T-helper 9 cell (primary cell): Measurements from ENCODE around the gene AKR1B15.
"Not testable (repeated sequence)": the region's sequence is repeated elsewhere in the genome, so short reads cannot be mapped to it uniquely, and the experiment has no call there.

ENCODE experiments used
- DNase-seq: peaks from one replicate; pipeline ENCODE4 v3.0.0-alpha.2; 2020

Gene AKR1B15

DNA sequence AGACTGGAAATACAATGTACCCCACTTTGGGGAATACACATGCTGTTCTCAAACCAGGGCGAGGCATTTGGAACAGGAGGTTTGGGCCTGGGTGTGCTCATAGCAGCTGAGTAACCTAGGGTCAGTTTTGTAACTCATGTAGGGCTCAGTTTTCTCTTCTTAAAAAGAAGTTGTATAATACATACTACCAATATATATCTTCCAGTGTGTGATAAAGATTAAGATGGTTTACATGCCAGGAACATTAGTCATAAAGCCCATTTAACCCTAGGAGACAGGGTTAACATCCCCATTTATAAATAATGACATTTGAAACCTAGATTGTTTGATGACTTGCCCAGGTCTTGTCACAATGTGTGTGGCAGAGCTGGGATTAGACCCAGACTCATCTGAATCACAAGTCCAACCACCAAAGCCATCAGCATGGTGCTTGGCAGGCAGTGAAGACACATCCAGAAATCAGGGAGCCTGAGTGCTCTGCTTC, 15.6 kb upstream of the AKR1B15 start:
- DNase-seq = no peak

DNA sequence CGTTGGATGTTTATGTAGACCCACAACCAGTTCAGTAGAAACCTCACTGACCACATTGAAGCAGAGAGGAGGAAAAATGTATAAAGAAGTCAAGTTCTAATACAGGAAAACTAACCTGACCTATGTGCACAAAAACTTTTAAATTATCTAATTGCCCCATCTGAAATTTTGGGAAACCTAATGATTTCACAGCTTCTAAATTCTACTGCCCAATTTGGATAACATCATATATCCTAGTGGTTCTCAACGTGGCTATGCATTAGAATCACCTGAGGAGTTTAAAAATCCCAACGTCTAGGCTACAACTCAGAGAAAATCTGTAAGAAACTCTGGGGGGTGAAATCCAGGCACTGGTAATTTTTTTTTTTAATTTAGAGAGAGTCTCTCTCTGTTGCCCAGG, 14.3 kb upstream of the AKR1B15 start:
- DNase-seq = no peak

DNA sequence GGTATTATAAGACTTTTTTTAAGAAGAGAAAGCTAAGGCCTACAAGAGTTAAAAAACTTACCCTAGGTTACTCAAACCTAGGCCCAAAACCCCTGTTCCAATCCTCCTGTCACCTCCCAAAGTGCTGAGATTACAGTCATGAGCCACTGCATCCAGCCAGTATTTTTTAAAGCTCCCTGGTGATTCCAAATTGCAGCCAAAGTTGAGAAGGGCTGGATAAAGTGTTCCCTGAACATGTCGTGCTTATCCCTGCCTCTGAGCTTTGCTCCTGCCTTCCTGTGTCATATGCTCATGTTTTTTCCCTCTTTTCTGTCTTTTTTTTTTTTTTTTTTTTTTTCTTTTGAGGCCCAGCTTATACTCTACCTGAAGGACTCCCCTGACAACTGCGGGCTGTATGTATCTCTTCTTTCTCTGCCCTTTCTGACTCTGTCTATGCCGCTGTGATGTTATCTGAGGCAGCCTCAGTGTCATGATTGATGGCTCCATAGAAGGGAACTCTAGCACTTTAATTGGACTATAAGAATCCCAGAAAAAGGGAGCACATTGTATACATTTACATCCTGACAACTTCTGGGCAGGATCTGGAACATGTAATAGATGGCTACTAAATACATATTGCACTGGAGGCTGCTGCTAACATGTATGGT, 13.5 kb upstream of the AKR1B15 start:
- no peak for DNase-seq

DNA sequence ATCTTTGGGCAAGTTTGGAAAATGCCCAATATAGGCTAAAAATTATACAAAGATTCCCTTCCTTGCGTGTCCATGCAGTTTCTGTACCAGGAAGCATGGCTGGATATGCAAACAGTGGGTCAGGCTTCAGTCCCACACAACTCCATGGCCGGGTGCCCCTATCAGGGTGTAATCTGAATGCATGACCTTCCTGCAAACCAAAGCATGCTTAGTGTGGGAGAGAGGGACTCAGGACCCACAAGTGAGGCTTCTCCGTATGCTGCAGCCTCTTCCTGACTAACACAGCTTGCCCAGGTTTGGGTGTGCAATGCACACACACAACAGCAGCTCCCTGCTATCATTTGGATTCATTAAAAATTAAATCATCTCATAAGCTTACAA, 13.0 kb upstream of the AKR1B15 start:
- no peak for DNase-seq

DNA sequence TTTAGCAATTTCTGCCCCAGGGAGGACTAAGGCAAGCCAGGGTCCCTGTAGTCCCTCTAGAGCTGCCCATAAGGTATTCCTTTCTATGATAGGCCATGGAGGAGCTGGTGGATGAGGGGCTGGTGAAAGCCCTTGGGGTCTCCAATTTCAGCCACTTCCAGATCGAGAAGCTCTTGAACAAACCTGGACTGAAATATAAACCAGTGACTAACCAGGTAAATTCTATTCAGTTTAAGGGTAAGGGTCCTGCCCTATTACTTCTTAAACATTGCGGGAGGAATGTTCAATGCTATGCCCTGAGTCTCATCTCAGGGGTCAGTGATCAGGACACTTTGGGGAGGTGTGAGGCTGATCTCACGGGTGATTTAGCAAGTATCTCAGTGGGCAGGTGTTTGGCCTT, 12.4 kb upstream of the AKR1B15 start:
- not testable (repeated sequence) for DNase-seq

DNA sequence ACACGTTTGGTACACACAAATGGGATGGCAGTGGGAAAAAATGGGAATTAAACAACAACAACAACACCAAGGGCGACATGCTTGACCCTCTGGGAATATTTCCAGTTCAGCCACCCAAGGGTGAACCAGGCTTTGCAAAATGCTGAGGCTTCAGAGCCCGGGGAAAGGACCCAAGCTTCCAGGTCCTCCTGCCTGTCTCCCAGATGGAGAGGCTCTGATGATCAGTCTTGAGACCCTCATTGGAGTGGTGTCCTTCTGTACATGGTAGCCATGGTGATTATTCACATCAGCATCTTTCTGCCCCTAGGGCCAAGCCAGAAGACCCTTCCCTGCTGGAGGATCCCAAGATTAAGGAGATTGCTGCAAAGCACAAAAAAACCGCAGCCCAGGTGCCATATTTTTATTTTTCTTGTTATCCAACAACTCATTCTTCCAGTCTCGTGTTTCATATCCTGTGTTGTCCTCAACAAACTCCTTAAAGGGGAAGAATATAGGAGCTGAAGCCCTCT, 11.6 kb upstream of the AKR1B15 start:
- not testable (repeated sequence) for DNase-seq

DNA sequence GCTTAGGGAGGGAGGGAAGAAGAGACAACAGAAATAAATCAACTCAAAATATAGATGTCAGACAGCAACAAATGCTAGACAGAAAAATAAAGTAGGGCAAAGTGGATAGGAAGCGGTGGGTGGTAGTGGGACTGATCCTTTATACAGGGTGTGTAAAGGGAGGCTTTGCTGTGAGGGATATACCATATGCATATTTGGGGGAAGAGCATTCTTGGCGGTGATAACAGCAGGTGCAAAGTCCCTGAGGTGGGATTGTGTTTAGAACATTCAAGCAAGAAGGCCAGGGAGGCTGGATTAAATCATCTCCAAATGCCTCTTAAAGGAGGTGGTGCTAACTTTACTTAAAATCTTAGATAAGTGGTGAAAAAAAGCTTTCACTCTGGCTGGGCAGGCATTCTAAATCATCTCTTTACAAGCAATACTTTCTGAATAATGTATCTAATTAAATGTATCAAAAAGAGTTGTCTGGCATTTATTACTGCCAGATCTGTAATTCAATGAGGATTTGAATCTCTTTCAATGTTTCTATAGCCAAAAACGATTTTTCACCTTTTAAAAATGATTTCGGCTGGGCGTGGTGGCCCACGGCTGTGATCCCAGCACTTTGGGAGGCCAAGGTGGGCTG, 9.4 kb upstream of the AKR1B15 start:
- DNase-seq = no peak

DNA sequence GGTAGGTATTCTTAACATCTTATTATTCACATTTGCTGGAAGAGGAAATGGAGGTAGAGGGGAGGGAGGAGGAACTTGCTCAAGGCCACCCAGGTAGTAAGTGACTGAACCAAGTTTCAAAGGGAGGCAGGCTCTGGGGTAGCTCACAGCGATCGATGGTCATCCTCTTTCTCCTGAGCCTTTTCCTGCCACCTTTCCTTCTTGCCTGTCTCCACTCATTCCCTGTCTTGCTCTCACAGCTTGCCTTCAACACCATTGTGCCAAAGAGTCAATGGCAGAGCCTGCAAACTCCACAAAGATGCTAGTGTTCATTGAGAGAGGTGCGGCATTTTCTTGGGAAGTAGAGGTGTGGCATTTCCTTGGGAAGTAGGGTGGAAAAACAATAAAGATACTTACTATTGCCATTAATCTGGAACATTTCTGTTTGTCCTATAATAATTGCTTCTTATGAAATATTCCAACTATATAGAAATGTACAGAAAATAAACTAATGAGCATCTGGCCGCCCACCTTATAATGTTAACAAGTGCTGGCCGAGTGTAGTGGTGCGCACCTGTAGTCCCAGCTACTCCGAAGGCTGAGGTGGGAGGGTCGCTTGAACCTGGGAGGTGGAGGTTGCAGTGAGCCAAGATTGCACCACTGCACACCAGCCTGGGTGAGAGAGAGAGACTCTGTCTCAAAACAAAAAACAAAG, 7.3 kb upstream of the AKR1B15 start:
- not testable (repeated sequence) for DNase-seq

DNA sequence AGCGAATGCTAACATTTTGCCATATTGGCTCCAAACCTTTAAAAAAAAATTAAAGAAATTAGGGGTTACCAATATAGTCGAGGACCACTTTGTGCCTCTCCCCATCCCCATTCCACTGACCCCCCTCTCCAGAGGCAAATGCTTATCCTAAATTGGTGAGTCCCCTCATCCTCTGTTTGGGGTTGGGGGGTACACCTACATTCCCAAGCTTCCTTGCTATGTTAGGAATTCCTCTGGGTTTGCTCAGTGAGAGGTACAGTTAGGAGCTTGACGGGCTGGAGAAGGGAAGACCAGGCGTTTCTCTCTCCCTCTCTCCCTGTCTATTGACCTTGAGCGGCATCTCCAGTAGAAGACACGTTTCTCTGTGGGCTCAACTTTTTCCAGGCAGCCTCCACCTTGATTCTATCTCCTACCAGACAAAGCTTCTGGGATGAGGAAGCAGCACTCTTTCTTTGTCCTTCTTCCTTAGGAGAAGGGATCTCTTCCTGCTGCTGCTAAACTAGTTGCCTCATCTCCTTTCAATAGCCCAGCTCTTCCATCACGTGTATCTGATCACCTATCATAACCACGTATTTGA, 6.6 kb upstream of the AKR1B15 start:
- DNase-seq = no peak

DNA sequence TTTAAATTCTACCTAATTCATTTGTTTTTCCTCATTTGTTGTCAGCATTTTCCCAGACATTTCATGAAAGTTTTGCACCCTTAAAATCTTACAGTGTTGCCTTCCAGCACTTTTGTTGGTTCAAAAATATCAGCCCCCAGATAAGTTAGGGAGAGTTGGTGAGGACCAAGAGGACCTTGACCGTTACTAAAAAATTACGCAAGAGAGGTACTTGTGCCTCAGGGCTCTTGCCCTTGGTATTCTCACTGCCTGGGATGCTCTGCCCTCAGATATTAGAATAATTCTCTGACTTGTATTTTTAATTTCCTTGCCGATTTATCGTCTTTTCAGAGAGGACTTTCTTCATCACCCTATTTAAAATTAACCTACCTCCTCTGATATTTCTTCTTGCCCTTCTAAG, 3.5 kb upstream of the AKR1B15 start:
- no peak for DNase-seq

DNA sequence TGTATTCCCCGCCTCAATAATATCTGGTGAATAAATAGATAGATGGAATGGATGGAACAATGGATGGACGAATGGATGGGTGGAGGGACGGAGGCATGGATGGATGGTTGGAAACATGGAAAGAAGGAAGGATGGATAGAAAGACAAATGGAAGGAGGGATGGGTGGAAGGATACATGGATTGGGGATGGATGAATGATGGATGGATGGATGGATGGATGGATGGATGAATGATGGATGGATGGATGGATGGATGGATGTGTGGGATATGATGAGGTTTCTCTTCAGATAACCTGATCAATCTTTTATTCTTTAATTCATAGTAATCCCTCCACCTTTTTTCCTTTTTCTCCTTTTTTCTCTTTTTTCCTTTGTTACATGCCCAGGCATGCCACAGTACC, 3.0 kb upstream of the AKR1B15 start:
- no peak for DNase-seq

DNA sequence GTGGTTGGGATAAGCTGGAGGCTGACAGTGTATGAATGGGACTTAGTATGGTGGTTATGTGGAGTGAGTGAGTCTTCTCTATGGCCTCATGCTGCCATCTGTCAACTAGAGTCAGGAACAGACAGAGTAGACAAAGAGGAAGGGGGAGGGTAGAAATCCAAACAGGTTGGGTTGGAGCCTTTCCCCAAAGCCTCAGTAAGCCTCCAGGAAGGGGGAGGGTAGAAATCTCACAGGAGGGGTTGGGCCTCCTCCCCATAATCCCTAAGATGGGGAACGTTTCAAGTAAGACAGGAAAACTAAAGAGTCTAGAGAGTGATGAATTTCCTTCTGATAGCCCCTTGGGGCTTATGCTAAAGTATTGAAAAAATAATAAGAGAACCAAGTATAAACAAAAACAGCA, 2.0 kb upstream of the AKR1B15 start:
- DNase-seq = no peak

DNA sequence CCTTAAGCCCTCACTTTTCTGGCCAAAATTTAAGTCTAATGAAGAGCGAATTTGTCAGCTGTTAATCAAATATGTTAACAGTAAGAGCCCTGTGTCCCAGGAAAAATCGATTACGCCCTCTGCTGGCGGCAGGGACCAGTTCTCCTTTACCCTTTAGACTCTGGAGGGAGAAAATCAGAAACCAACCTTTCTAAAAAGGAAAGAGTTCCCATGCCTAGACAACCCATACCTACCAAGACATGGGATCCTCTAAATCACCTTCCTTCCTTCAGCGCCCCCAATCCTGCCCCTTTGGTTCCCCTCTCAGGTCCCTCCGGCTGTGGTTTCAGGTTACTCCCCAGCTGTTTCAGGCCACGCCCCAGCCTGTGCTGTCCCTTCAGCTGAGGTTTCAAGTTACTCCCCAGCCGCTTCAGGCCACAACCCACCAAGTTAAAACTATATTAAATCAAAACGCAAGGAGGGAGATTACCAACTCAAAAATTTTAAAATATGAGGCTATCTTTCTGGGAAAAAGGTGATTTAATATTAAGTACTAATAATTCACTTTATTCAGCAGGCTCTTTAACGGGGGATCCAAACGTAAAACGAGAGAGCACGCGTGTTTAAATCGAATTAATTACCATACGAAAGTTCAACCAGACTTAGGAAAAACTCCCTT, 1.4 kb upstream of the AKR1B15 start:
- DNase-seq = peak; percentile 66

DNA sequence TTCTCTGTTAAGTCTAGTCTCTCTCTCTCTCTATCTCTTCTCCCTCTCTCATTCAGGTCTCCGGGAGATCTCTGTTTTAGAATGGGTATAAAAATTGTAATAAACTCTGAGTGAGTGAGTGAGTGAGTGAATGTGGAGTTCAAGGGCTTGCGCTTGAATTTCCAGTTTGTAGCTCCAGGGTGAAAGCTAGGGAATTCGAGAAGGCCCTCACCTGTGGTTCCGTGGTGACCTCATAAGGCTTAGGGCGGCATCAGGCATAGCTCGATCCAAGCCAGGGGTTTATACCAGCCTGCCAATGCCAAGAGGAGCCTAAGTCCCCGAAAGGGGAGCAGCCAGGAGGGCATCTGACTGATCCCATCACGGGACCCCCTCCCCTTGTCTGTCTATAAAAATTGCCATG, 456 bp downstream of the AKR1B15 start:
- no peak for DNase-seq

DNA sequence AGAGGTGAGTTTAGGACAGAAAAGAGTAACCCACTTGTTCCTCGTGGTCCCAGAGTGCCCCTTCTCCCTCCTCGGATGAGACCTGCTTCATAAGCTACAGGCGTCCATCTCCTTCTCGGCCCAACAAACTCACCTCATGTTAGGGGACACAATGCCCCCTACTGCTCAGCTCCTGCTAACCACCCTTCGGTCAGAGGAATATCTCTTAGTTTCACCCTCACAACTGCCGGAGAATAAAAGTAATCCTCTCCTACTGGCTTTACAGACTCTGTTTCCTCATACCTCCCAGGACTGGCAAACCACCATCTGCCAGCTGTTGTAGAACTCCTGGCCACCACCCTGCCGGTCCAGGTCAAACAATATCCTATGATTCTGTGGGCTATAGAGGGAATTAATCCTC, 3.2 kb downstream of the AKR1B15 start:
- DNase-seq = no peak

DNA sequence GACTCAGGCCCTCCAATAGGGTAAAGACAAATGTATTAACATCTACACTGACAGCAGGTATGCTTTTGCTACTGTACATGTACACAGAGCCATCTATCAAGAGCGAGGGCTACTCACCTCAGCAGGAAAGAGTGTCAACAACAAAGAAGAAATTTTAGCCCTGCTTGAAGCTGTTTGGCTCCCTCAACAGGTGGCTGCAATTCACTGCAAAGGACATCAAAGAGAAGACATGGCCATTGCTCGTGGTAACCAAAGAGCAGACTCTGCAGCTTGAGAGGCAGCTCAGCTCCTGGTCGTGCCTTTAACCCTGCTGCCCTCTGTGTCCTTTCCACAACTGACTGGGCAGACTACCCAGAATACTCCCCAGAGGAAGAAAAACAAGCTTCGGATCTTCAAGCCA, 5.1 kb downstream of the AKR1B15 start:
- no peak for DNase-seq

DNA sequence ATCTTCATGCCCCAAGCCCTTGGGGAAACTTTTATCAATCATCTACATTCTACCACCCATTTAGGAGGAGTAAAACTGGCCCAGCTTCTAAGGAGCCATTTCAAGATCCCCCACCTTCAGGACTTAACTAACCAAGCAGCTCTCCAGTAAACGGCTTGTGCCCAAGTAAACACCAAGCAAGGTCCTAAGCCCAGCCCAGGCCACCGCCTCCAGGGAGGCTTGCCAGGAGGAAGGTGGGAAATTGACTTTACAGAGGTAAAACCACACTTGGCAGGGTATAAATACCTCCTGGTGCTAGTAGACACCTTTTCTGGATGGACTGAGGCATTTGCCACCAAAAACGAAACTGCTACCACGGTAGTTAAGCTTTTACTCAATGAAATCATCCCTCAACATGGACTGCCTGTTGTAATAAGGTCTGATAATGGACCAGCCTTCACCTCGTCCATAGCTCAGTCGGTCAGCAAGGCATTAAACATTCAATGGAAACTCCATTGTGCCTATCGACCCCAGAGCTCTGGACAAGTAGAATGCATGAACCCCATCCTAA, 5.6 kb downstream of the AKR1B15 start:
- no peak for DNase-seq

DNA sequence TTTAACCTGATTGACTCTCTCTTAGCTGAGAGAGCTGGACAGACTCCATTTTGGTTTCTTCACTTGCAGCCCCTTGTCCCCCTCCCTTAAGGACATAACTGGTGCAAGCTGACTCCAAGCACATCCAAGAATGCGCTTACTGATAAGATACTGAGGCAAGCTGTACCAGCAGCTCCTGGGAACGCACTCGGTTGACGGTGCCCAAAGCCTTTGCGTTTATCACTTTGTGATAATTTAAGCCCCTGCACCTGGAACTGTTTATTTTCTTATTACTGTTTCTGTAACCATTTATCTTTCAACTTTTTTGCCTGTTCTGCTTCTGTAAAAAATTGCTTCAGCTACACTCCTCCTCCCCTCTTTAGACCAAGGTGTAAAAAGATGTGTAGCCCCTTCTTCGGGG, 8.5 kb downstream of the AKR1B15 start:
- no peak for DNase-seq

DNA sequence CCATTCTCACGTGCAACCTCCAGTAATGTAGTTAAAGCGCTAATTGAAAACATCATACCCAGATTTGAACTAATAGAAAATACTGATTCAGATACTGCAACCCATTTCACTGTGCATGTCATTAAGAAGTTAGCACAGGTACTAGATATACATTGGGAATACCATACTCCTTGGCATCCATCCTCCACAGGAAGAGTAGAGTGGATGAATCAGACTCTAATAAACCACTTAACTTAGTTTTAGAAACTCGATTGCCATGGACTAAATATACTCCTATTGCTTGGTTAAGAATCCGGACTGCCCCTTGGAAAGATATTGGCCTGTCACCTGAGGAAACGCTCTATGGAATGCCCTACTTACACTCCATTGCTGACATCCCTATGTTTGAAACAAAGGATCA, 9.5 kb downstream of the AKR1B15 start:
- DNase-seq = no peak

DNA sequence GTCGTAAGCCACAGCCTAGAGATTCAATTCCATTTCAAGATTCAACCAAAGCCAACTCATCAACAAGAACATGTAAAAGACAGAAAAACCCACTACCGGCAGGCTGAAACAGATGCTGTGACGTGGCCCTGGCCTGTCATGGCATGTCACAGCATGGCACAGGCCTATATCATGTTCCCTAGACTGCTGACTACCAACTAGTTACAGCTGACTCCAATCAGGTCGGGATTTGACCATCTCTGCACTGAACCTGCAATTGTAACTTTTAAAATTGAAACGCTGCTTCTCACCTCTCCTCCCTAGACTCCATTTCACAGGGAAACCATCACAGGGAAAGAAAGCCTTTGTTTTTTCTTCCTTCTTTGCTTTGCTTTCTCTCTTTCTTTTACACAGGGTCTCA, 12.7 kb downstream of the AKR1B15 start:
- DNase-seq = not testable (repeated sequence)

DNA sequence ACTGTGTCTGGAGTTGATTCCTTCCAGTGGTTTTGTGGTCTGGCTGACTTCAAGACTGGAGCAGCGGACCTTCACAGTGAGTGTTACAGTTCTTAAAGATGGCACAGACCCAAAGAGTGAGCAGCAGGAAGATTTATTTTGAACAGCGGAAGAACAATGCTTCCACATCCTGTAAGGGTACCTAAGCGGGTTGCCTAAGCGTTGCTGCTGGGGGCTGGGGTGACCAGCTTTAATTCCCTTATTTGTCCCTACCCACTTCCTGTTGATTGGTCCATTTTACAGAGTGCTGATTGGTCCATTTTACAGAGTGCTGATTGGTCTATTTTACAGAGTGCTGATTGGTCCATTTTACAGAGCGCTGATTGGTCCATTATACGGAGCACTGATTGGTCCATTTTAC, 13.2 kb downstream of the AKR1B15 start:
- no peak for DNase-seq

DNA sequence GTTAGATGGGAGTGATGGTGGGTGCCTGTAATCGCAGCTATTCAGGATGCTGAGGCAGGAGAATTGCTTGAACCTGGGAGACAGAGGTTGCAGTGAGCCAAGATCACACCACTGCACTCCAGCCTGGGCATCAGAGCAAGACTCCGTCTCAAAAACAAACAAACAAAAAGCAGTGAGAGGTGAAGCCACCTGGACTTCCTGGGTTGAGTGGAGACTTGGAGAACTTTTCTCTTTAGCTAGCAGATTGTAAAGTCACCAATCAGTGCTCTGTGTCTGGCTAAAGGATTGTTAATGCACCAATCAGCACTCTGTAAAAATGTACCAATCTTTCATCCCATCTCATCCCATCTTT, 14.5 kb downstream of the AKR1B15 start:
- DNase-seq = not testable (repeated sequence)

DNA sequence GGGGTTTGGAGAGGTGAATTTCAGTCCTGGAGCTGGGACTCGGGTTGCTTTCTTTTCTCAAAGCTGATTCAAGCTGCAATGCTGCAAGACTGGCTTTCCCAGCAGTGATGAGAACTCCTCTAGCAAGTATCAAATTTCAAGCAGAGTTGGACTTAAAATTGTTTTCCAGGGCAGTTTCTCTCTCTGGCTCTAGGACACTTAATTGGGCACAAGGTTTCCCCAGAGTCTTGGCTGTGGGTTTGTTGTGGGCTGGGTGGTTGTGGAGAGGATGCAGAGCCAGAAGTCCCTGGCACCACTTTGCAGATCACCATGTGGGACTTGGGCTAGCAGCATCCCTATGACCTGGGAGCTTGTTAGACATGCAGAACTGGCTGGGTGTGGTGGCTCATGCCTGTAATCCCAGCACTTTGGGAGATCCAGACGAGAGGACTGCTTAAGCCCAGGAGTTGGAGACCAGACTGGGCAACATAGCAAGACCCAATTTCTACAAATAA, 16.8 kb downstream of the AKR1B15 start:
- DNase-seq = no peak
